ENCODE data around the gene CMTM8.

- TF ChIP-seq ELF4 (IDR thresholded peaks at IDR 0.05), result no peak
- TF ChIP-seq BHLHE40 (IDR thresholded peaks at IDR 0.05; ENCODE audit: borderline replicate concordance), result no peak
These were observed 173.0 kb downstream of the CMTM8 start for GRCh38 chr3:32411442-32411841.
